Left ventricle myocardium inferior (tissue), 1 donor: ENCODE results near the gene LCOR. TPM values are rescaled to one million over a fixed set of nuclear protein-coding genes. Genes with fewer than 3 reads are reported as not detected.
A peak's percentile ranks its signal among the peaks of the same experiment; 100 is the strongest.

Experiments
- DNase-seq: peaks from one replicate; pipeline ENCODE4 v3.0.0-alpha.2; 2020
- H3K27ac ChIP-seq: fragments of 200-600 bp; replicated peaks from 2 replicates; pipeline ENCODE4 v1.8.0; 2021
- H3K27me3 ChIP-seq: fragments of 200-600 bp; 2 replicates; pipeline ENCODE4 v1.8.0; 2021; ENCODE audit warnings: low read depth
- H3K36me3 ChIP-seq: fragments of 200-600 bp; 2 replicates; pipeline ENCODE4 v1.8.0; 2021
- H3K4me1 ChIP-seq: fragments of 200-600 bp; 2 replicates; pipeline ENCODE4 v1.8.0; 2021
- H3K4me3 ChIP-seq: fragments of 200-600 bp; 2 replicates; pipeline ENCODE4 v1.8.0; 2021; ENCODE audit warnings: mild to moderate bottlenecking, moderate library complexity
- H3K9me3 ChIP-seq: fragments of 200-600 bp; replicated peaks from 2 replicates; pipeline ENCODE4 v1.8.0; 2021
- CTCF ChIP-seq: fragments of 200-600 bp; IDR thresholded peaks from 2 replicates; pipeline ENCODE4 v1.8.0; 2021; ENCODE audit warnings: antibody characterized with exemption, mild to moderate bottlenecking, borderline replicate concordance
- intact Hi-C: fragments of 100-400 bp; cut with micrococcal nuclease; formaldehyde crosslinking; loops from one replicate; pipeline ENCODE4 v1.11.0; 2022
- long read RNA-seq: library from polyadenylated mRNA; unstranded; transcript quantifications from one replicate; pipeline ENCODE4 v2.0.0, GENCODE V29; 2021
- total RNA-seq: library from RNA; stranded (reverse); fragmentation: NEBNext Ultra II Directional; extraction: Animal tissue kit (Norgen Biotek cat#: 25700); gene quantifications from one replicate; pipeline ENCODE4 v1.2.1, GENCODE V29; 2021
- donor health status: DM: no; HTN: yes; CAD: no; lungs with severe emphysema.

LCOR gene
- total RNA-seq = 18.9 TPM
- long read RNA-seq, full-length matches to known transcripts = 2 of 10 reads
- long read RNA-seq, partial matches to known transcripts = 3 of 10 reads
- long read RNA-seq, other reads (novel, unspliced or antisense) = 5 of 10 reads

- H3K27me3 ChIP-seq = no peaks in the 10 kb centered on the region
- H3K9me3 ChIP-seq = no peaks in the 10 kb centered on the region
- peak; percentile 90 for DNase-seq
- intact Hi-C loops = no loop called here
- H3K36me3 ChIP-seq = no peaks in the 10 kb centered on the region
- H3K27ac ChIP-seq = peak within 1 kb of the TSS; percentile 98
- TF ChIP-seq CTCF = no peak
- H3K4me3 ChIP-seq = peak within 1 kb of the TSS; percentile 95
- peaks cover 64% of the 10 kb centered on the region for H3K4me1 ChIP-seq
These were observed at the start of gene LCOR for GRCh38 chr10:96831867-96832720. TSS of gene LCOR (plus strand) at chr10:96832298. CDS start at chr10:96949058, 116,760 bp downstream.

- no peaks in the 10 kb centered on the region for H3K27me3 ChIP-seq
- H3K4me3 ChIP-seq = no peak overlapping the region
- intact Hi-C loops = no loop called here
- no peaks in the 10 kb centered on the region for H3K36me3 ChIP-seq
- no peak overlapping the region for H3K27ac ChIP-seq
- no peaks in the 10 kb centered on the region for H3K4me1 ChIP-seq
- peaks cover 11% of the 10 kb centered on the region for H3K9me3 ChIP-seq
- DNase-seq = no peak
- TF ChIP-seq CTCF = no peak
These were observed 47.8 kb upstream of the LCOR start for GRCh38 chr10:96784253-96784652.

GRCh38 chr10:96789571-96790108 lies 42.5 kb upstream of the LCOR start:
- no peak overlapping the region for H3K27ac ChIP-seq

GRCh38 chr10:96791902-96792301 lies 40.2 kb upstream of the LCOR start:
- peaks cover 27% of the 10 kb centered on the region for H3K27me3 ChIP-seq
- TF ChIP-seq CTCF = no peak
- no peaks in the 10 kb centered on the region for H3K36me3 ChIP-seq
- H3K9me3 ChIP-seq = no peaks in the 10 kb centered on the region
- no peak for DNase-seq
- no peaks in the 10 kb centered on the region for H3K4me1 ChIP-seq
- H3K27ac ChIP-seq = no peak overlapping the region
- no peak overlapping the region for H3K4me3 ChIP-seq
- intact Hi-C loops = no loop called here

More at GRCh38 chr10:96789571-96790108, 42.5 kb upstream of the LCOR start:
- TF ChIP-seq CTCF = no peak
- Histone ChIP-seq H3K27me3 (peaks cover 27% of the 10 kb centered on the region), H3K36me3 (no peaks in the 10 kb centered on the region), H3K4me3 (no peak overlapping the region), H3K4me1 (no peaks in the 10 kb centered on the region), H3K9me3 (peaks cover 1% of the 10 kb centered on the region)
- intact Hi-C loops = no loop called here
- DNase-seq = no peak

GRCh38 chr10:96794836-96795733 lies 37.0 kb upstream of the LCOR start:
- Histone ChIP-seq H3K27me3 (peaks cover 27% of the 10 kb centered on the region), H3K9me3 (no peaks in the 10 kb centered on the region), H3K4me3 (no peak overlapping the region), H3K27ac (no peak overlapping the region), H3K36me3 (no peaks in the 10 kb centered on the region), H3K4me1 (no peaks in the 10 kb centered on the region)
- no peak for TF ChIP-seq CTCF
- DNase-seq = no peak
- intact Hi-C loops = no loop called here
